CD14-positive monocyte (primary cell): ENCODE data around the gene KDM4E. TPM values are rescaled to one million over a fixed set of nuclear protein-coding genes. Genes with fewer than 3 reads are reported as not detected.

Experiments
- DNase-seq, 3 donors: peaks; one replicate each; pipeline ENCODE4 v3.0.0-alpha.2; 2011 to 2022
- H2AFZ ChIP-seq: 2 replicates; pipeline ENCODE4 v1.6.0; 2012; ENCODE audit warnings: mild to moderate bottlenecking, low read depth, low read length, inconsistent platforms; ENCODE audit not compliant: insufficient read depth, poor library complexity, severe bottlenecking
- H3K27ac ChIP-seq, 2 donors: 1 replicate in 1 of 2; 2 replicates in 1 of 2; pipeline ENCODE4 v1.5.1; 2012 to 2013; ENCODE audit warnings: low read length in 2 of 2, control low read depth in 1 of 2, inconsistent platforms in 1 of 2, low read depth in 1 of 2, mild to moderate bottlenecking in 1 of 2
- H3K27me3 ChIP-seq, 2 donors: one replicate each; pipeline versions ENCODE4 v1.6.0 to v1.6.1; 2011 to 2013; ENCODE audit warnings: low read length in 2 of 2; ENCODE audit not compliant: control insufficient read depth in 2 of 2, insufficient read depth in 2 of 2
- H3K36me3 ChIP-seq, 2 donors: replicated peaks in 1 of 2; 1 replicate in 1 of 2; 2 replicates in 1 of 2; pipeline versions ENCODE4 v1.5.1 to v1.6.1; 2012 to 2013; ENCODE audit warnings: low read length in 2 of 2, control low read depth in 1 of 2, inconsistent platforms in 1 of 2, mild to moderate bottlenecking in 1 of 2; ENCODE audit not compliant: insufficient read depth in 2 of 2, control insufficient read depth in 1 of 2
- H3K4me1 ChIP-seq, 2 donors: 1 replicate in 1 of 2; 2 replicates in 1 of 2; pipeline versions ENCODE4 v1.5.1 to v1.6.1; 2012 to 2013; ENCODE audit warnings: low read length in 2 of 2, control low read depth in 1 of 2, inconsistent platforms in 1 of 2, mild to moderate bottlenecking in 1 of 2, moderate library complexity in 1 of 2; ENCODE audit not compliant: insufficient read depth in 2 of 2, control insufficient read depth in 1 of 2
- H3K4me2 ChIP-seq: replicated peaks from 2 replicates; pipeline ENCODE3; 2012; ENCODE audit warnings: low read length, moderate library complexity, mild to moderate bottlenecking; ENCODE audit not compliant: poor library complexity, severe bottlenecking; ENCODE audit errors: extremely low read depth
- H3K4me3 ChIP-seq, 3 experiments: fragments of 200-600 bp in 1 of 3; sonication (generic) in 1 of 3; replicated peaks in 1 of 3; 1 replicate in 2 of 3; 2 replicates in 1 of 3; pipeline ENCODE4 v1.5.1; 2011 to 2013; ENCODE audit warnings: low read length in 3 of 3, mild to moderate bottlenecking in 3 of 3, control low read depth in 2 of 3, low read depth in 2 of 3, inconsistent platforms in 1 of 3, moderate library complexity in 1 of 3
- H3K79me2 ChIP-seq: 2 replicates; pipeline ENCODE4 v1.6.0; 2012; ENCODE audit warnings: mild to moderate bottlenecking, control low read depth, inconsistent platforms, low read length, moderate library complexity; ENCODE audit not compliant: insufficient read depth
- H3K9ac ChIP-seq: 2 replicates; pipeline ENCODE4 v1.6.0; 2017; ENCODE audit warnings: low read length, mild to moderate bottlenecking; ENCODE audit not compliant: insufficient read depth, poor library complexity, severe bottlenecking
- H3K9me3 ChIP-seq, 2 donors: replicated peaks in 1 of 2; 1 replicate in 1 of 2; 2 replicates in 1 of 2; pipeline versions ENCODE4 v1.5.1 to v1.6.1; 2012 to 2013; ENCODE audit warnings: low read length in 2 of 2, control low read depth in 1 of 2; ENCODE audit not compliant: control insufficient read depth in 1 of 2, insufficient read depth in 1 of 2
- H4K20me1 ChIP-seq: 2 replicates; pipeline ENCODE4 v1.6.0; 2012; ENCODE audit warnings: mild to moderate bottlenecking, low read length, control low read depth, moderate library complexity; ENCODE audit not compliant: insufficient read depth
- H3K27ac Mint-ChIP-seq, 7 donors: one replicate each; pipeline ENCODE4 v1.8.0; 2020; ENCODE audit warnings: mild to moderate bottlenecking in 7 of 7, mixed read lengths in 7 of 7, moderate library complexity in 6 of 7, inconsistent platforms in 2 of 7
- H3K27me3 Mint-ChIP-seq, 3 donors: one replicate each; pipeline ENCODE4 v1.8.0; 2021 to 2022; ENCODE audit warnings: low read depth in 3 of 3, mild to moderate bottlenecking in 3 of 3, mixed read lengths in 3 of 3, moderate library complexity in 3 of 3, inconsistent platforms in 1 of 3
- H3K36me3 Mint-ChIP-seq, 2 donors: one replicate each; pipeline ENCODE4 v1.8.0; 2020; ENCODE audit warnings: mixed read lengths in 2 of 2, inconsistent platforms in 1 of 2, mild to moderate bottlenecking in 1 of 2
- H3K4me1 Mint-ChIP-seq: one replicate; pipeline ENCODE4 v1.8.0; 2020; ENCODE audit warnings: mild to moderate bottlenecking, mixed read lengths
- H3K4me3 Mint-ChIP-seq, 2 donors: one replicate each; pipeline ENCODE4 v1.8.0; 2020; ENCODE audit warnings: mild to moderate bottlenecking in 2 of 2, mixed read lengths in 2 of 2, moderate library complexity in 1 of 2
- H3K9me3 Mint-ChIP-seq, 7 donors: one replicate each; pipeline ENCODE4 v1.8.0; 2020 to 2022; ENCODE audit warnings: mixed read lengths in 7 of 7, mild to moderate bottlenecking in 6 of 7, moderate library complexity in 6 of 7, inconsistent platforms in 2 of 7
- WGBS: methylation state at CpG from one replicate; pipeline ENCODE4 v1.1.5; 2013; ENCODE audit warnings: missing lambda C conversion rate; ENCODE audit not compliant: insufficient coverage; 5-methylcytosine and 5-hydroxymethylcytosine counted together
- intact Hi-C, 2 donors: fragments of 100-400 bp; cut with micrococcal nuclease; formaldehyde crosslinking; loops; one replicate each; pipeline versions ENCODE4 v1.15.0 to v1.15.1; 2023
- polyA plus RNA-seq, 3 donors: library from polyadenylated mRNA; depleted of rRNA in 1 of 3; unstranded in 2 of 3; stranded (reverse) in 1 of 3; fragments of 300-500 nt in 2 of 3; fragments of >200 nt in 1 of 3; fragmentation: Illumina TruSeq in 2 of 3; gene quantifications; 1 replicate in 2 of 3; 2 replicates in 1 of 3; pipeline ENCODE4 v1.2.3, GENCODE V29; 2012 to 2021
- TF ChIP-seq, protein P1 (sequence below): fragments of 200-600 bp; IDR thresholded peaks from one replicate; pipeline ENCODE4 v1.8.0; 2022; ENCODE audit warnings: antibody characterized with exemption, mild to moderate bottlenecking

The KDM4E gene
- polyA plus RNA-seq, 3 donors = not detected

- Histone ChIP-seq H3K27ac (no peak overlapping the region), H3K4me3 (no peak overlapping the region), H3K36me3 (no peaks in the 10 kb centered on the region), H3K4me2 (no peak overlapping the region), H4K20me1 (no peaks in the 10 kb centered on the region), H2AFZ (no peak overlapping the region), H3K9ac (no peak overlapping the region), H3K9me3 (peaks cover 0 to 2% of the 10 kb centered on the region in 2 donors), H3K4me1 (no peaks in the 10 kb centered on the region), H3K27me3 (peaks cover 0 to 2% of the 10 kb centered on the region in 2 donors), H3K79me2 (no peaks in the 10 kb centered on the region)
- Mint-ChIP-seq H3K27me3 (peaks cover 2 to 4% (median 4%) of the 10 kb centered on the region in 3 donors), H3K27ac (no peak overlapping the region), H3K4me3 (no peak overlapping the region), H3K4me1 (no peaks in the 10 kb centered on the region), H3K36me3 (no peaks in the 10 kb centered on the region), H3K9me3 (peaks cover 0 to 7% (median 0%) of the 10 kb centered on the region in 7 donors)
- whole genome bisulfite sequencing = 80% methylated on average over 22 of the region's 22 CpGs
- intact Hi-C loops = no loop called here
- TF ChIP-seq, protein P1, sequence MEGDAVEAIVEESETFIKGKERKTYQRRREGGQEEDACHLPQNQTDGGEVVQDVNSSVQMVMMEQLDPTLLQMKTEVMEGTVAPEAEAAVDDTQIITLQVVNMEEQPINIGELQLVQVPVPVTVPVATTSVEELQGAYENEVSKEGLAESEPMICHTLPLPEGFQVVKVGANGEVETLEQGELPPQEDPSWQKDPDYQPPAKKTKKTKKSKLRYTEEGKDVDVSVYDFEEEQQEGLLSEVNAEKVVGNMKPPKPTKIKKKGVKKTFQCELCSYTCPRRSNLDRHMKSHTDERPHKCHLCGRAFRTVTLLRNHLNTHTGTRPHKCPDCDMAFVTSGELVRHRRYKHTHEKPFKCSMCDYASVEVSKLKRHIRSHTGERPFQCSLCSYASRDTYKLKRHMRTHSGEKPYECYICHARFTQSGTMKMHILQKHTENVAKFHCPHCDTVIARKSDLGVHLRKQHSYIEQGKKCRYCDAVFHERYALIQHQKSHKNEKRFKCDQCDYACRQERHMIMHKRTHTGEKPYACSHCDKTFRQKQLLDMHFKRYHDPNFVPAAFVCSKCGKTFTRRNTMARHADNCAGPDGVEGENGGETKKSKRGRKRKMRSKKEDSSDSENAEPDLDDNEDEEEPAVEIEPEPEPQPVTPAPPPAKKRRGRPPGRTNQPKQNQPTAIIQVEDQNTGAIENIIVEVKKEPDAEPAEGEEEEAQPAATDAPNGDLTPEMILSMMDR = no peak
- DNase-seq = no peak
Observed at GRCh38 chr11:95050595-95051202, 25.6 kb downstream of the KDM4E start.

DNA sequence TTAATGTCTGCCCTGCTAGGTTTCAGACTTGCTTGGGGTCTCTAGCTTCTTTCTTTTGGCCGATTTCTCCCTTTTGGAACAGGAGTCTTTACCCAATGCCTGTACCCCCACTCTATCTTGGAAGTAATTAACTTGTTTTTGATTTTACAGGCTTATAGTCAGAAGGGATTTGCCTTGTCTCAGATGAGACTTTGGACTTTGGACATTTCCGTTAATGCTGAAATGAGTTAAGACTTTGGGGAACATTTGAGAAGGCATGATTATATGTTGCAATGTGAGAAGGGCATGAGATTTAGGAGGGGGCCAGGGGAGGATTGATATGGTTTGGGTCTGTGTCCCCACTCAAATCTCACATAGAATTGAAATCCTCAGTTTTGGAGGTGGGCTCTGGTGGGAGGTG lies 29.3 kb downstream of the KDM4E start:
- Mint-ChIP-seq H3K4me3 (no peak overlapping the region), H3K27ac (no peak overlapping the region), H3K27me3 (peaks cover 0 to 7% (median 2%) of the 10 kb centered on the region in 3 donors), H3K9me3 (peaks cover 0 to 7% (median 0%) of the 10 kb centered on the region in 7 donors), H3K4me1 (no peaks in the 10 kb centered on the region), H3K36me3 (no peaks in the 10 kb centered on the region)
- H3K27me3 ChIP-seq = no peaks in the 10 kb centered on the region
- no peak for DNase-seq
- no peaks in the 10 kb centered on the region for H3K4me1 ChIP-seq
- no peaks in the 10 kb centered on the region for H4K20me1 ChIP-seq
- no peak overlapping the region for H3K9ac ChIP-seq
- peaks cover 0 to 2% of the 10 kb centered on the region in 2 donors for H3K9me3 ChIP-seq
- no peak overlapping the region for H3K4me3 ChIP-seq
- no peaks in the 10 kb centered on the region for H3K79me2 ChIP-seq
- no peak overlapping the region for H3K27ac ChIP-seq
- TF ChIP-seq, protein P1 = no peak
- no peak overlapping the region for H3K4me2 ChIP-seq
- 100% methylated on average over 1 of the region's 2 CpGs for WGBS
- intact Hi-C loops = no loop called here
- H3K36me3 ChIP-seq = no peaks in the 10 kb centered on the region
- no peak overlapping the region for H2AFZ ChIP-seq
